DOHH2 (cell line): ENCODE measurements around the gene AGAP3.

Experiments
- EZH2phosphoT487 ChIP-seq: fragments of 200-600 bp; sonication (generic); IDR thresholded peaks from 2 replicates; pipeline ENCODE4 v1.6.1; 2017; ENCODE audit warnings: borderline replicate concordance, mild to moderate bottlenecking, antibody characterized with exemption, low read length, moderate library complexity, mixed read lengths
- TF ChIP-seq, protein P1 (sequence below): fragments of 200-600 bp; sonication (generic); IDR thresholded peaks from one replicate; pipeline ENCODE4 v1.5.1; 2014; ENCODE audit warnings: antibody characterized with exemption, mild to moderate bottlenecking, low read depth, low read length; ENCODE audit not compliant: poor library complexity, severe bottlenecking

DNA sequence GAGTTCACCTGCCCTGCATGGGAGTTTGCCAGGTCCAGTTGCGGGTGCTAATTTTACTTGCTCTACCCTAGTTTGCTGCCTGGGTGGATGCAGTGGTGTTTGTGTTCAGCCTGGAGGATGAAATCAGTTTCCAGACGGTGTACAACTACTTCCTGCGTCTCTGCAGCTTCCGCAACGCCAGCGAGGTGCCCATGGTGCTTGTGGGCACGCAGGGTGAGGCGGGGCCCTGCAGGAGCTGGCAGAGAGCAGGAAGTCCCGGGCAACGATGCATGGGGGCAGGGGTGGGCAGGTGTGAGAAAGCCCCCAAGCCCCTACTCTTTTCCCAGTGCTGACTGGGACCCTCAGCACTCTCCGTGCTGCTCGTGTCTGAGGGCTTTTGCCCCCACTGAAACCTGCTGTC, 31.3 kb downstream of the AGAP3 start:
- TF ChIP-seq, protein P1, sequence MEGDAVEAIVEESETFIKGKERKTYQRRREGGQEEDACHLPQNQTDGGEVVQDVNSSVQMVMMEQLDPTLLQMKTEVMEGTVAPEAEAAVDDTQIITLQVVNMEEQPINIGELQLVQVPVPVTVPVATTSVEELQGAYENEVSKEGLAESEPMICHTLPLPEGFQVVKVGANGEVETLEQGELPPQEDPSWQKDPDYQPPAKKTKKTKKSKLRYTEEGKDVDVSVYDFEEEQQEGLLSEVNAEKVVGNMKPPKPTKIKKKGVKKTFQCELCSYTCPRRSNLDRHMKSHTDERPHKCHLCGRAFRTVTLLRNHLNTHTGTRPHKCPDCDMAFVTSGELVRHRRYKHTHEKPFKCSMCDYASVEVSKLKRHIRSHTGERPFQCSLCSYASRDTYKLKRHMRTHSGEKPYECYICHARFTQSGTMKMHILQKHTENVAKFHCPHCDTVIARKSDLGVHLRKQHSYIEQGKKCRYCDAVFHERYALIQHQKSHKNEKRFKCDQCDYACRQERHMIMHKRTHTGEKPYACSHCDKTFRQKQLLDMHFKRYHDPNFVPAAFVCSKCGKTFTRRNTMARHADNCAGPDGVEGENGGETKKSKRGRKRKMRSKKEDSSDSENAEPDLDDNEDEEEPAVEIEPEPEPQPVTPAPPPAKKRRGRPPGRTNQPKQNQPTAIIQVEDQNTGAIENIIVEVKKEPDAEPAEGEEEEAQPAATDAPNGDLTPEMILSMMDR: no peak
- no peak for TF ChIP-seq EZH2phosphoT487
